ENCODE measurements around the gene VSTM4. TPM values are rescaled to one million over a fixed set of nuclear protein-coding genes. Genes with fewer than 3 reads are reported as not detected.

Gene VSTM4
- total RNA-seq, 1 donor from 2014 or later, result 0.22 TPM

GRCh38 chr10:49028639-49029038 is 86.7 kb downstream of the VSTM4 start:
- Mint-ChIP-seq H3K4me3 (ENCODE audit: low read depth) (no peak overlapping the region), H3K4me1 (ENCODE audit: low read depth) (peaks cover 20% of the 10 kb centered on the region), H3K36me3 (ENCODE audit: insufficient read depth) (no peaks in the 10 kb centered on the region), H3K27ac (no peak overlapping the region), H3K27me3 (peaks cover 14% of the 10 kb centered on the region), H3K9me3 (ENCODE audit: low read depth) (no peaks in the 10 kb centered on the region)
- DNase-seq (ENCODE audit: low spot score, unreplicated experiment), result no peak
- TF ChIP-seq CTCF (IDR thresholded peaks at IDR 0.05; ENCODE audit: unreplicated experiment), result no peak

- no peak for DNase-seq (ENCODE audit: low spot score, unreplicated experiment)
- Mint-ChIP-seq H3K27ac (no peak overlapping the region), H3K36me3 (ENCODE audit: insufficient read depth) (no peaks in the 10 kb centered on the region), H3K4me1 (ENCODE audit: low read depth) (peaks cover 23% of the 10 kb centered on the region), H3K27me3 (peaks cover 14% of the 10 kb centered on the region), H3K9me3 (ENCODE audit: low read depth) (no peaks in the 10 kb centered on the region), H3K4me3 (ENCODE audit: low read depth) (no peak overlapping the region)
- no peak for TF ChIP-seq CTCF (IDR thresholded peaks at IDR 0.05; ENCODE audit: unreplicated experiment)
Observed at GRCh38 chr10:49025347-49025983, 89.9 kb downstream of the VSTM4 start.

- no peak overlapping the region for H3K4me3 Mint-ChIP-seq (ENCODE audit: low read depth)
- H3K27me3 Mint-ChIP-seq, result peaks cover 14% of the 10 kb centered on the region
- DNase-seq (ENCODE audit: low spot score, unreplicated experiment), result no peak
- no peak for TF ChIP-seq CTCF (IDR thresholded peaks at IDR 0.05; ENCODE audit: unreplicated experiment)
- H3K4me1 Mint-ChIP-seq (ENCODE audit: low read depth), result peaks cover 25% of the 10 kb centered on the region
- no peaks in the 10 kb centered on the region for H3K9me3 Mint-ChIP-seq (ENCODE audit: low read depth)
- H3K36me3 Mint-ChIP-seq (ENCODE audit: insufficient read depth), result no peaks in the 10 kb centered on the region
- no peak overlapping the region for H3K27ac Mint-ChIP-seq
Observed at GRCh38 chr10:49024484-49024883, 90.8 kb downstream of the VSTM4 start.

- peaks cover 22% of the 10 kb centered on the region for H3K4me1 Mint-ChIP-seq (ENCODE audit: low read depth)
- H3K27me3 Mint-ChIP-seq, result peaks cover 14% of the 10 kb centered on the region
- no peak overlapping the region for H3K4me3 Mint-ChIP-seq (ENCODE audit: low read depth)
- DNase-seq (ENCODE audit: low spot score, unreplicated experiment), result no peak
- no peaks in the 10 kb centered on the region for H3K36me3 Mint-ChIP-seq (ENCODE audit: insufficient read depth)
- TF ChIP-seq CTCF (IDR thresholded peaks at IDR 0.05; ENCODE audit: unreplicated experiment), result no peak
- no peaks in the 10 kb centered on the region for H3K9me3 Mint-ChIP-seq (ENCODE audit: low read depth)
- no peak overlapping the region for H3K27ac Mint-ChIP-seq
Observed at GRCh38 chr10:49023752-49024151, 91.6 kb downstream of the VSTM4 start.

GRCh38 chr10:49023071-49023470 is 92.3 kb downstream of the VSTM4 start:
- H3K4me3 Mint-ChIP-seq (ENCODE audit: low read depth), result no peak overlapping the region
- H3K4me1 Mint-ChIP-seq (ENCODE audit: low read depth), result peaks cover 16% of the 10 kb centered on the region
- H3K9me3 Mint-ChIP-seq (ENCODE audit: low read depth), result no peaks in the 10 kb centered on the region
- H3K36me3 Mint-ChIP-seq (ENCODE audit: insufficient read depth), result no peaks in the 10 kb centered on the region
- DNase-seq (ENCODE audit: low spot score, unreplicated experiment), result no peak
- no peak for TF ChIP-seq CTCF (IDR thresholded peaks at IDR 0.05; ENCODE audit: unreplicated experiment)
- no peak overlapping the region for H3K27ac Mint-ChIP-seq
- H3K27me3 Mint-ChIP-seq, result peaks cover 14% of the 10 kb centered on the region

Measured in progenitor cell of endocrine pancreas (in vitro differentiated cells).